ENCODE results near the gene PDE6B. TPM values are rescaled to one million over a fixed set of nuclear protein-coding genes. Genes with fewer than 3 reads are reported as not detected.

PDE6B gene
- total RNA-seq: 10.7 and 13.3 TPM in 2 replicates

- H3K27ac Mint-ChIP-seq: no peak within 1 kb of the TSS
- no peaks in the 10 kb centered on the region for H3K27me3 Mint-ChIP-seq (ENCODE audit: low read depth)
- no peak within 1 kb of the TSS for H3K4me3 Mint-ChIP-seq (ENCODE audit: low read depth)
- intact Hi-C loops (cut with micrococcal nuclease): no loop called here
- H3K9me3 Mint-ChIP-seq: no peaks in the 10 kb centered on the region
- no peaks in the 10 kb centered on the region for H3K4me1 Mint-ChIP-seq (ENCODE audit: low read depth)
- DNase-seq (ENCODE audit: low spot score): no peak
- no peaks in the 10 kb centered on the region for H3K36me3 Mint-ChIP-seq (ENCODE audit: low read depth)
These were observed at the start of gene PDE6B for GRCh38 chr4:624705-625590. PDE6B (plus strand) TSS chr4:625573; CDS start chr4:625627, 54 bp downstream.

GRCh38 chr4:576245-576821 is 49.0 kb upstream of the PDE6B start, which contains the start of gene TMEM271:
TMEM271 (minus strand) TSS chr4:576295; CDS start chr4:576062, 233 bp downstream.
- Mint-ChIP-seq H3K27me3 (ENCODE audit: low read depth) (peaks cover 45% of the 10 kb centered on the region), H3K4me3 (ENCODE audit: low read depth) (peak within 1 kb of the TSS; percentile 17), H3K9me3 (no peaks in the 10 kb centered on the region), H3K4me1 (ENCODE audit: low read depth) (peaks cover 4% of the 10 kb centered on the region), H3K27ac (no peak within 1 kb of the TSS), H3K36me3 (ENCODE audit: low read depth) (peaks cover 4% of the 10 kb centered on the region)
- intact Hi-C loops (cut with micrococcal nuclease): no loop called here
- no peak for DNase-seq (ENCODE audit: low spot score)

DNA sequence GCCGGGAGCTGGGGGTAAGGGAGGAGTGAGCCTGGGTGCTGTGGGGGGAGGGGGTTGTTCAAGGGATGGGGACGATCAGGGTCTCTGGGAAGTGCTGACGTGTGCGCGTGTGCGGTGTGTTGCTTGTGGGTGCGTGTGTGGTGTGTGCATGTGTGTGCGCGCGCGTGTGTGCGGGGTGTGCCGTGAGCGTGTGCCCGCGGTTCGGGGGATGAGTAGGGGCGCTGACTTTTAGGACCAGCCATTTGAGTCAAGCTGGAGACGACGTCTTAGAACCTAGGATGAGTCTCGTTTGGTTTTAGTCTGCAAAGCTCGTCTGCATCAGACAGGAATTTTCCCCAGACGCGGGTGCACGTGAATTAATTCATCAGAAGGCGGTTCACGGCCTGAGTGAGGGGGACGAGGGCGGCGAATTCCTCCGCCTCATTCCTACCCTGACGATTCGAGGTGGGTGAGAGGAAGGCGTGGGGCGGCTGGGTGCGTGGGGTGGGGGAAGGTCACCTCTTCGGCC is 48.3 kb upstream of the PDE6B start:
- intact Hi-C loops (cut with micrococcal nuclease): no loop called here
- H3K4me3 Mint-ChIP-seq (ENCODE audit: low read depth): peak overlapping the region; percentile 17
- no peaks in the 10 kb centered on the region for H3K9me3 Mint-ChIP-seq
- DNase-seq (ENCODE audit: low spot score): no peak
- peaks cover 4% of the 10 kb centered on the region for H3K36me3 Mint-ChIP-seq (ENCODE audit: low read depth)
- no peak overlapping the region for H3K27ac Mint-ChIP-seq
- peaks cover 50% of the 10 kb centered on the region for H3K27me3 Mint-ChIP-seq (ENCODE audit: low read depth)
- H3K4me1 Mint-ChIP-seq (ENCODE audit: low read depth): peaks cover 4% of the 10 kb centered on the region

DNA sequence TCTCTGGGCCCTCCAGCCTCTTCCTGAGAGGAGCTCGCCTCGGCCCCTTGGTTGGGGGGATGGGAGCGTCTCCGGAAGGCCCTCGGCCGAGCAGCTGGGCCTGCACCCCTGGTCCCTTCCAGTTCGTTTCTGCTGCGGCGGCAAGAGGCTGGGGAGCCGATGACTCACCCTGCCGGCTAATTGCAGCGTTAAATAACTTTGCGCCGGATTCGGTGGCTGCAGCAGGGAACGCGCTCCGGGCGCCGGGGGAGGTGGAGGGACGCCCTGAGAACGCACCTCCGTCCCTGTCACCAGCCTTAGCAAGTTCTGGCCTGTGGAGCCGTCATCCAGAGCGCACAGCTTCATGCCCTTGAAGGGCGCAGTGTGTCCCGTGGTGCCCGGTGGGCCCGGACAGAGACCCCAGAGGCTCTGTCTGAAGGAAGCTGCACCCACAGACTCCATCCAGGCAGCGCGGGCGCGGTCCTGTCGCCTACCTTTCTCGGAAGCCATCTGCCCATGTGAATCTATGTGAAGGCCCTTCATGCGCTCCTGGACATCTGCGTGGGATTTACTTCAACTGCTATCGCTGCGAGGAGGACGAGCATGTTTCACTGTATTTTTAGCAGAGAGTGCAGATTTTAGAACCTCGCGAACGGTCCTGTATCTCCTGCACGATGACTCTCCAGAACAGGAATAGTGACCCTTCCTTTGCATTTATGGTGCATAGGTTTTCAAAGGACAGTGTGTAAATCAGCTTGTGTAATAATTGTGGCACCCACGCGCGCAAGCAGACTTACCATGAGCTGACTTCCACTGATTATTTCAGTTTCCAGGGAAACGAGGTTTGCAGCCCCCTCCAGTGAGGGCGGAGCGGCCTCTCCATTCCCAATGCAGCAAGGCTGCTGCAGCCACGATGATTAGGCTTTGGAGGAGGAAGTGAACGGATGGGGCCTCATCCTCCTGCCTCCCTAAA is 47.6 kb upstream of the PDE6B start:
- intact Hi-C loops (cut with micrococcal nuclease): no loop called here
- Mint-ChIP-seq H3K9me3 (no peaks in the 10 kb centered on the region), H3K4me1 (ENCODE audit: low read depth) (peaks cover 4% of the 10 kb centered on the region), H3K27ac (no peak overlapping the region), H3K27me3 (ENCODE audit: low read depth) (peaks cover 50% of the 10 kb centered on the region), H3K4me3 (ENCODE audit: low read depth) (no peak overlapping the region), H3K36me3 (ENCODE audit: low read depth) (peaks cover 4% of the 10 kb centered on the region)
- no peak for DNase-seq (ENCODE audit: low spot score)

DNA sequence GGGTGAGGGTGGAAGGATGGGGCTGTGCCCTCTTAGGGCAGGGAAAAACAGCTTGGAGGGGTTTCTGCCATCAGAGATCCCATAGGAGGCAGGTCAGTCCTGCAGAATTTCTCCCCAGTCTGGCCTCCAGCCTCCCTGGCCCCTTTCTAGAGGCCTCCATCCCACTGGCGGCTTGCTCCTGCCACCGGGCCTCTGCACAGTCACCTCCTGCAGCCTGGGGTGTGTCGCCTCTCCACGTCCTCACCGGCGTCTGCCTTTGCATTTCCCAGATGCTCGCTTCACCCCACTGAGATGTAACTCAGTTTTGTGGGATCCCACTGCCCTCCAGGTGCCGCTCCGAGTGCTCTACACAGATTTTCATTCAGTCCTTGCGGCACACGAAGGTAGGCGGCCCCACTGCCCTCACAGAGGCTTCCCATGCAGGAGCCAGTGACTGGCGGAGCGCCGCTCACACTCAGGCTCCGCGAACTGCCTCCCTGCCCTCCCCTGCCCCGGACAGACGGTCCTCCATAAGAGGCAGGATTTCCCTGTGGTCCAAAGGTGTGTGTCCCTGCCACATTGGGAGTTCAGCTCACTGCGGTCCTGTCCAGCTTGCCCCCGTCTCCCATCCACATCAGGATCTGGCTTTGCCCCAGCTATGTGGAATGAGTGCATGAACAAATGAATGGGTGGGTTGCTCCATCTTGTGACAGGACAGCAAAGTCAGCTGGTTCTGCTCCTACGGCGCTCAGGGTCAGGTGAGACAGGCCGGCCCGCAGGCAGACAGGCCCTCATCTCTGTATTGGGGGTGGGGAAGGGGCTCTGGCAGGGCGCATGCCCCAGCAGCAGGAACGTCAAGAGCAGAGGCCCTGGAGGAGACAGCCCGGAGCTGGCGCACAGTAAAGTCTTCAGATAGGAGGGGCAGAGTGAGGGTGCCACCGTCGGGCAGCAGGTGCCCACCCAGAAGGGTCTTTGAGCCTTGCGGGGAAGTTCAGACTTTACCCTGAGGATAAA is 46.6 kb upstream of the PDE6B start:
- intact Hi-C loops (cut with micrococcal nuclease): no loop called here
- no peak overlapping the region for H3K27ac Mint-ChIP-seq
- peaks cover 44% of the 10 kb centered on the region for H3K27me3 Mint-ChIP-seq (ENCODE audit: low read depth)
- peaks cover 4% of the 10 kb centered on the region for H3K36me3 Mint-ChIP-seq (ENCODE audit: low read depth)
- peaks cover 4% of the 10 kb centered on the region for H3K4me1 Mint-ChIP-seq (ENCODE audit: low read depth)
- peaks cover under 1% of the 10 kb centered on the region for H3K9me3 Mint-ChIP-seq
- no peak for DNase-seq (ENCODE audit: low spot score)
- H3K4me3 Mint-ChIP-seq (ENCODE audit: low read depth): no peak overlapping the region

DNA sequence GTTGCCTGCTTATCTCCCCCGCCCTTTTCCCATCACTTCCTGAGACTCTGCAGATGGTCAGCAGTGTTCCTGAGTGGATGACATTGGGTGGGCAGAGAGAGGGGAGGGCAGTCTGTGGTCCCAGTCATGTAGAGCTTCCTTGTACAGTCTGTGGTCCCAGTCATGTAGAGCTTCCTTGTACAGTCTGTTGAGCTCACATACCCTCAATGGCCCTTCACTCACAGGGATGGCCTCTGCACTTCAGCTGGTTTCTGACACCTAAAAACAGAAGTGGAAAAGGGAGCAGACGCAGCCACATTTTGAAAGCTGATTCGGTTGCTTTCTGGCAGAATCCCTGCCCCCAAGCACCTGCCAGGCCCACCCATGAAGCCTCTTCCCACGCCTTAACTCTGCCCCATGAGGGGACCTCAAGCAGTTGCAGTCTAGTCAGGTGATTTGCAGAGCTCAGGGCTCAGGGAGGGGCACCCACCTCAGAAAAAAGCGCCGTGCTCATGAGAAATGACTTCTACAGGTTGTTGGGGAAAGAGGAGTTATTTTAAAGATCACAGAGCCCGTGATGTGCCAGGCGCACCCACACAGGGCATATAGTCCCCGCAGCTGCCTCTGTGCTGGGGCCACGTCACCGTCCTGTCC is 45.7 kb upstream of the PDE6B start:
- H3K4me3 Mint-ChIP-seq (ENCODE audit: low read depth): no peak overlapping the region
- H3K9me3 Mint-ChIP-seq: peaks cover 8% of the 10 kb centered on the region
- intact Hi-C loops (cut with micrococcal nuclease): no loop called here

GRCh38 chr4:581181-581580 is 44.2 kb upstream of the PDE6B start:
- Mint-ChIP-seq H3K27me3 (ENCODE audit: low read depth) (peaks cover 37% of the 10 kb centered on the region), H3K4me1 (ENCODE audit: low read depth) (peaks cover 4% of the 10 kb centered on the region), H3K36me3 (ENCODE audit: low read depth) (peaks cover 4% of the 10 kb centered on the region), H3K27ac (no peak overlapping the region), H3K4me3 (ENCODE audit: low read depth) (no peak overlapping the region), H3K9me3 (peaks cover 17% of the 10 kb centered on the region)
- no peak for DNase-seq (ENCODE audit: low spot score)
- intact Hi-C loops (cut with micrococcal nuclease): no loop called here

More for the DNA sequence above, 45.7 kb upstream of the PDE6B start:
- Mint-ChIP-seq H3K4me1 (ENCODE audit: low read depth) (peaks cover 4% of the 10 kb centered on the region), H3K36me3 (ENCODE audit: low read depth) (peaks cover 4% of the 10 kb centered on the region), H3K27me3 (ENCODE audit: low read depth) (peaks cover 37% of the 10 kb centered on the region), H3K27ac (no peak overlapping the region)
- DNase-seq (ENCODE audit: low spot score): no peak

DNA sequence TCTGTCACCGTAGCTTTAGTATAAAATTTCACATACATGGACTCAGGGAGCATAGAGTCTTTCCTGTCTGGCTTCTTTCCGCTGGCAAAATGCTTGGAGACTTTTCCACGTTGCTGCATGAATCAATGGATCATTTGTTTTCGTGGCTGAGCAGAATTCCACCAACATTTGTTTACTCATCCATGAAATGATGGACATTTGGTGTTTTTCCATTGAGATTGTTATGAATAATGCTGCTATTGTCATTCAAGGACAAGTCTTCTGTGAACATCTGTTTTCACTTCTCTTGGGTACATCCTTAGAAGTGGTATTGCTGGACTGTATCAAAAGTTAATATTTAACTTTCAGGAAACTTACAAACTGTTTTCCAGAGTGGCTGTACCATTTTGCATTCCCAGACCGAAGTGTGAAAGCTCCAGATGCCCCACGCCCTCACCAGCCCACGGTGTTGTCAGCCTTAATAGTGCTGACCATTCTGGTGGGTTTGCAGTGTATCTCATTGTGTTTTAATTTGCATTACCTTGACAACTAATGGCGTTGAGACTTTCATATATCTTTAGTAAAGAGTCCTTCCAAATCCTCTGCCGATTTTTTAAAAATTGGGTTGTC is 43.5 kb upstream of the PDE6B start:
- Mint-ChIP-seq H3K36me3 (ENCODE audit: low read depth) (peaks cover 4% of the 10 kb centered on the region), H3K4me3 (ENCODE audit: low read depth) (no peak overlapping the region), H3K4me1 (ENCODE audit: low read depth) (peaks cover 4% of the 10 kb centered on the region), H3K27ac (no peak overlapping the region), H3K27me3 (ENCODE audit: low read depth) (peaks cover 36% of the 10 kb centered on the region), H3K9me3 (peaks cover 19% of the 10 kb centered on the region)
- intact Hi-C loops (cut with micrococcal nuclease): no loop called here
- DNase-seq (ENCODE audit: low spot score): no peak

- Mint-ChIP-seq H3K4me1 (ENCODE audit: low read depth) (no peaks in the 10 kb centered on the region), H3K27ac (no peak overlapping the region), H3K27me3 (ENCODE audit: low read depth) (peaks cover 20% of the 10 kb centered on the region), H3K36me3 (ENCODE audit: low read depth) (no peaks in the 10 kb centered on the region), H3K9me3 (peaks cover 22% of the 10 kb centered on the region), H3K4me3 (ENCODE audit: low read depth) (no peak overlapping the region)
- DNase-seq (ENCODE audit: low spot score): no peak
- intact Hi-C loops (cut with micrococcal nuclease): no loop called here
These were observed 41.6 kb upstream of the PDE6B start for GRCh38 chr4:583820-584219.

DNA sequence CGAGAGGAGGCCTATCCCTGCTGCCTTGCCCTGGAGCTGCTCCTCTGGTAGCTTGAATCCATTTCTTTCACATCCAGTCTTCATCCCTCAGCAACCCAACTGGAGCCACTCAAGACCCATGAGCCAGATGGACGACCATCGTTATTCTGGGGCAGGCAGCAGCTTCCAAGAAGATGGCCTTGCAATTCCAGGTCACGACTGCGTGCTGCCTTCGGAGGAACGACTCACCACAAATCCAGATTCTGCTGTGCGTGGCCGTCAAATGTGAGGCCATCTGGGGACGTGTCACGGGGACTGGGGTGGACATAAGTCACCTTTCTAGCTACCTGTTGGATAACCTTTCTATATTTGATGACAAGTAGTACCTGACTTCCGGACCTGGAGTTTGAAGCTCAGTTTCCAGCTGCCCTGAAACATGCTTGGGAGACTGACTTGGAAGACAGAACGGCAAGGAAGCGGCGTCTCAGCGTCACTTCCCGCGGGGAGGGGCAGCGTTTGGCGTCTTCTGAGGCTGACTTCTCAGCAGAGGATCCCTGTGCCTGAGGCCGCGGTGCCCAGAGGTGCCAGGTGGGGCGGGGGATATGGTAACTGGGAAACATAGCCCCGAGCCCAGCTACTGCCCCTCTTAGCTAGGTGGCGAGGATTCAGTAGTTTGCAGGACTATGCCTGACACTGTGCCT is 37.6 kb upstream of the PDE6B start:
- Mint-ChIP-seq H3K4me3 (ENCODE audit: low read depth) (no peak overlapping the region), H3K27ac (no peak overlapping the region), H3K36me3 (ENCODE audit: low read depth) (no peaks in the 10 kb centered on the region), H3K27me3 (ENCODE audit: low read depth) (no peaks in the 10 kb centered on the region), H3K9me3 (peaks cover 22% of the 10 kb centered on the region), H3K4me1 (ENCODE audit: low read depth) (no peaks in the 10 kb centered on the region)
- DNase-seq (ENCODE audit: low spot score): no peak
- intact Hi-C loops (cut with micrococcal nuclease): no loop called here
